GM19372 (cell line): ENCODE measurements around the gene S1PR3.

Source experiments
- ATAC-seq: cut with Tn5 transposase; IDR thresholded peaks from one replicate; pipeline ENCODE4 v1.9.1; 2021; ENCODE audit warnings: mild to moderate bottlenecking, low read depth, moderate library complexity; ENCODE audit not compliant: unreplicated experiment

The S1PR3 gene

DNA sequence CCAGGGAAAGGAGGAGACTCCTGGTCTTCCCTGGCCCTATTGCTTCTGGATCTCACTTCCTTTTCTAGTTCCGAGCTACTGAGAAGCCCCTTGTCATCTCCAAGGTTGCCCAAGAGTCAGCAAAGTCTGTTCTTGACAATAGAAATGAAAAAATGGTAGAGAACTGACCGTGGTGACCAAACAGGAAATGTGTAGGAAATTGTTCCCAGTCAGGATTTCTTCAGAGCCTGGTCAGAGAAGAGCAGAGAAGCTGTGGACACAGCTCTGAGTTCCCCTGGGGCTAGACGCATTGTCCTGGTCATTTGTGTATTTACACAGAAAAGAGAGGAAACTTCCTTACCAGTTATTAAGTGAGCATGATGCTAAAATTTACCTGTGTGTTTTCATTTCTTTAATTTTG is 35.6 kb downstream of the S1PR3 start:
- no peak for ATAC-seq

DNA sequence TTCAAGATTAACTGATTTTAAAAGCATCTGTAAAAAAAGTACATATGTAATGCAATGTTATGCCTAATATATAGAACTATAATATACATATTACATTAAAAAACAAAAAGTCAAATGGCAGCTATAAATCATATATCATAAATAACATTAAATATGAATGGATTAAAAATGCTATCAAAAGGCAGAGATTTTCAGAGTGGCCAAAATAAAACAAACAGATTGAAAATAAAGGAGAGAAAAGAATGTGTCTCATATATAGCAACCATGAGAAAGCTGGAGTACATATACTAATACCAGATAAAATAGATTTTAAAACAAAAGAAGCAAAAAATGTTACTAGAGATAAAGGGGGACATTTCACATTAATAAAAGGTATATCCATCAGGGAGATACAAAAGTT is 38.5 kb downstream of the S1PR3 start:
- ATAC-seq = no peak

DNA sequence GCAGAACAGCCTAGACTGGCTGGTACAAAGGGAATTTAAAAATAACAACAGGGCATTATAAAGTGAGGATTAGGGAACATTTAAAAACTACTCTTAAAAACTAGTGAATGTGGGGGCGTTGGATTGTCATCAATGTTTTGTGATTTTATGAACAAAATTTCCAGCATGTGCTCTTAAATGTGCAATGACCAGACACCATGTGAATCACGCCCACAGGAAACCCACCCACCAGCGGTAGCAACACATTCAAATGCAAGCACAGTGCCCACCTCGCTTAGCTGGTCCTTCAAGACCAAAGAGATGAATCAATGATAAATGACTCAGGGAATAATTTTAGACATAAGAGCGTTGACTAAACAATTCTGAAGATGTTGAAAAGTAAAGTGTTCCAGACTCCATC is 40.9 kb downstream of the S1PR3 start:
- ATAC-seq = no peak

DNA sequence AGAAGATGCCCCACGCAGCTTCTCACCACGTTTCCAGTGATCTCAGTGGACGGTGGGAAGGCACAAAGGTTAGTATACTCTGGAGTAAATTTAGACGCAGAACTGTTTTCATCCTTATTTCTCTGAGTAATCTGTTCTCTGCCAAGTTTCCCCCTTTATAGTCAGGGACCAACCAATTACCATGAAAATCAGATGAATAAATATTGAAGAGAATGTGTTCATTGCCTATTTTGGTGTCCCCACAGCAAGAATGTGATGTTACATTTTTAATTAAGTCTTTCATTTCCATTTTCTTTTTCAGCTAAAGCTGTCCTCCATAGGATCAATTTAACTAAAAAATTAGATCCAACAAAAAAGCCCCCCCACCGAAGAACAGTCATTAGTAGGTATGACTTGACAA is 41.4 kb downstream of the S1PR3 start:
- ATAC-seq = no peak

DNA sequence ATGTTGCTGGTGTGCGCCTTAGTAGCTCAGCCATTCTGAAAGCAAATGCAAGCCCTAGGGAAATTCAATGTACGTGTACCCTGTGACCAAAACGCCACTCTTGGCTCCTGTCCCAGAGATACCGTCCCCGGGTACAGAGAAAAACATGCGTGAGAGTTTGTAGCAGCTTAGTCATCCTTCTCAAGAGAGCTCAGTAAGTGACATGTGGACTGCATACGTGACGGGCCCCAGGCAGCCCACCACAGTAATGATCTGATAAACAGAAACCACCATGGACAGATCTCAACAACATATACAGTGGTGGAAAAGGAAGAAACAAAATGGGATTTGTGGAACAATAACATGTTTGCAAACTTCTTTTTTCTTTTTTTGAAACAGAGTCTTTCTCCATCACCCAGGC is 45.1 kb downstream of the S1PR3 start:
- ATAC-seq = no peak

DNA sequence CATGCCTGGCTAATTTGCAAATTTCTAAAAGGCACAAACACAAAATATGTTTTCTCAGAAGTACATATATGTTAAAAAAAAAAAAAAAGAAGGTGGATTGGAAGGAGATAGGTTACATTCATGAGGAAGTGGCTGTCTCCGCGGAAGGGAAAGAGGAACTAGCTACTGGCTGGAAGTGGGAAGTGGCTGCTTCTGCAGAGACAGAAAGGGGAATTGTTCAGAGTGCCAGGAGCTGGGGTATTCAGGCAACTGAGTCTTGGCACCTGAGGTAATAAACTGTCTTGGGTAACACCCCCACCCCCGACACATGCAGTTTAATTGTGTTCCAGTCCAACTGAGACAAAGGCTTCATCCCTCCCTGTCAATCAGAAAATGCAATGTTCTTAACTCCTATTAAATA is 45.6 kb downstream of the S1PR3 start:
- ATAC-seq = no peak

DNA sequence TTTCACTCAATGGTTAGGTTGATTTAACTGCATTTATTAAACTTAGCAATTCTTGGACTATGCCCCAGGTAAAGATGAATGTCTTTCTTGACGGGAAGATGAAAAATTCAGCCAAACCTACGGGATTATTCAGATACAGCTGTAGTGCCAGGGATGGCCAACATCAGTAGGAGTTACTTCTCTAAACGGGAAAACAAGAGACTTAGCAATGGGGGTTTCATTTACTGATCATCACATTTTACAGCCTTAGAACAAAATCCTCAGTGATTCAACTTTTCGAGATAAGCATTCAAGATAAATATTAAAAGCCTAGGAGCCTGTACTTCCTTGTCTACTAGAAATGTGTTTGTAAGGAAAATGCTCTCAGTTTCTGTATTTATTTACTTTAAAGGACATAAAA is 46.1 kb downstream of the S1PR3 start:
- ATAC-seq = no peak

GRCh38 chr9:89037891-89038290 is 46.6 kb downstream of the S1PR3 start:
- no peak for ATAC-seq

DNA sequence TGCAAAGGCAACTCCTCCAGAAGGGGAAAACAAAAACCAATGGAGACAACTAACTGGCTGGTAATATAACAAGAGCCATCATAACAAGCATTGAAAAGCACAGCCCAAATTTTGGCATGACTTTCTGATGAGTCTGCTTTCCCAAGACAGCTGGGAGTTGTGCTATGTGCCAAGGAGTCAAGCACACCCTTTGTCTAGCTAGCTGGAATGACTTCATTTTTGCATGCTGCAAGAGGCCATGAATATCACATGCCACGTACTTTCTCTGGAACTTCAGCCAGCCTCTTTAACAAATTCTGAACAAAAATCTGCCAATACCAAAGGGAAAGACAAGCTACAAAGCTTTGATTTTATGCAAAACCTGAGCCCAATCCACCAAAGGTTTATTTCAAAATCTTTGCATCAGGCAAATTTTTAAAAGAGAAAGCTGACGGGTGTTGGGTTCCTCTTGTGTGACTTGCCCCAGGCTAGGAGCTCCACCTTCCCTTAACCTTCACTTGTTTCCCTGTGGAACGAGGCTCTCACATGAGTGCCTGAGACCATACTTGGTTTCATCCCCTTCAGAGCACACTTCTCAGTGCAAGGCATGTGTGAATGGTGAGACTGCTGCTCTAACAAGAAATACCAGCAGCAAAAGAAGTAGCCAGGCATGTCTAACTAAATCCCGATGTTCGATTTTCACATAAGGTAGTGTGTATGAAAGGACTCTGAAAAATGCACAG is 47.3 kb downstream of the S1PR3 start:
- ATAC-seq = no peak

DNA sequence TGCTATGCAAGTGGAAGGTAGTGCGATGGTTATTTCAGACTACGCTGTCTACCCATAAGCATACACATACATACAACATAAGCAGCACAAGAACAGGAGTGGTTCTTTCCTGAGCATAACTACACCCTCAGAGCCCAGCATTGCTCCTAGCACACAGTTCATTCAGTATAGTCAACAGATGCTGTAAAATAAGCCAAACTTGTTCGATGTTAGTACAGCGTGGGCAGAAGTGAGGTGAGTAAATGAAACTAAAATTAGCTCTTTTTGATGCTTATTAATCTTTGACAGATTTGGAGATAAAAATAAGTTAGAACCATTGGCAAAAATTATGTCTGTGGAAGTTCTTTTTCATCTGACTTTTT is 47.8 kb downstream of the S1PR3 start:
- ATAC-seq = no peak

DNA sequence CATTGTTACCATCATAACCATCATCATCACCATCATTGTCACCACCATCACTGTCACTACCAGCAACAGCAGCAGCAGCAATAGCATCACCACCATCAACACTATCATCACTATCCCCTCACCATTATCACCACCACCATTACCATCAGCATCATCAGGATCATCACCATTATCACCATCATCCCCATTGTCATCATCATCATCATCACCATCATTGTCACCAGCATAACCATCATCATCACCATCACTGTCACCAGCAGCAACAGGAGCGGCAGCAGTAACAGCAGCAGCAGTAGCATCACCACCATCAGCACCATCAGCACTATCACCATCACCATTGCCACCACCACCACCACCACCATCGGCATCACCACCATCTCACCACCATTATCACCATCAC is 48.4 kb downstream of the S1PR3 start:
- no peak for ATAC-seq

DNA sequence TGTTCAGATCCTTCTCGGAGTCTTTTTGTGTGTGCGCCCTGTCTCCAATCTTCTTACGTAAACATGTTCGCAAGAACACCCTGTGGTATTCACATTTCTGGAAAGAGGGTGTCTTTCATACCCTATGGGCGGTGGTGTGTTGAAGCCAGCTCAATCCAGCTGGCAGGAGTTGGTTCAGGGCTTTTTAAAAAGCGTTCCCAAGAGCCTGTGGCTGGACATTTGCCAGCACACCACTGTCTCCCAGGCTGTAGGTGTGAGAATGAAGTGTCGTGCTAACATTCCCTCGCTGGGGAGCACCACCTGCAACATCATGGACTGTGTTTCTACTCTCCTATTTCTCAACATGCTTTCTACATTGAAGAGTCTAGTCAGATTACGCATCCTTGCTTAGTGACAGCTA is 51.7 kb downstream of the S1PR3 start:
- no peak for ATAC-seq

GRCh38 chr9:89044104-89044503 is 52.8 kb downstream of the S1PR3 start:
- ATAC-seq = no peak

DNA sequence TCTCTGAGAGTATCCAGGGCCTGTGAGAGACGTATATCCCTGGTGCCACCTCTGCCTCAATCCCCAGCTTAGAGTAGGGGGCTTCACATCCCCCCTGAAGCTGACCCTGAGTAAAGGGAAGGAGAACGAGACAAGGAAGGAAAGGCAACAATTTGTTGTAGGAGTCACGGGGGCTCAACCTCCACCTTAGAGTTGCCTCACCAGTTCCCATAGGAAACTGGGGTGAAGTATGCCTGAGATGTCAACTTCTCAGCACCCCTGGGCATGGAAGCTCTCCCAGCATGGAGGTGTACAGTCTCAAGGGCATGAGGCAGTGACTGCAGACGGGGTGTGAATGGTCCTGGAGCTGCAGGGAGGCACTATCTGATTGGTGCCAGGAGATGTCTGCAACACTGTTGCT is 53.6 kb downstream of the S1PR3 start:
- no peak for ATAC-seq

DNA sequence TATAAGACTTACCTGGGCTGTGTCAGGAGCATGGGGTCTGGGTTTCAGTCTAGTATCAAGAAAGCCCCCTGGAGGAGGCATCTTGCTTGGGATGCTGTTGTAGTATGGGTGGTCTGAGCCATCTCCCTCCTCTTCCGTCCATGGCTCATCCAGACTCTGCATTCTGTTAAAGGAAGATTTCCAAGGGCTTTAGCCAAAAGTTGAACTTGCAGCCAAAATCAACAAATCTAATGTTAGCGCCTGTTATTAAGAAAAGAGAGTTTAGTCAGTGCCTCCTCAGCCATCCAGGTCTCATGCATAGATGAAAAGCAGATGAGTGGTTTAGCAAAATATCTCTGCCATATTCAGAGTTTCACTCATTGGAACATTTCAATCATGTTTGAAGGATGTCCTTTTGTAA is 55.6 kb downstream of the S1PR3 start:
- no peak for ATAC-seq

DNA sequence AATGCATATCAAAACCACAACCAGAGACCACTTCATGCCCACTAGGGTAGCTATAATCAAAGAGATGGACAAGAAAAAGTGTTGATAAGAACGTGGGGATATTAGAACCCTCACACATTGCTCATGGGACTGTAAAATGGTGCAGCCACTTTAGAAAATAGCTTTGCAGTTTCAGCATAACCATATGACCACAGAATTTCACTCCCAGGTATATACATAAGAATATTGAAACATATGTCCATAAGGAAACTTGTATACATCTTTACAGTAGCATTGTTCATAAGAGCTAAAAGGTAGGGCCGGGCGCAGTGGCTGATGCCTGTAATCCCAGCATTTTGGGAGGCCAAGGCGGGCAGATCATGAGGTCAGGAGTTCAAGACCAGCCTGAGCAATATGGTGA is 56.4 kb downstream of the S1PR3 start:
- no peak for ATAC-seq

DNA sequence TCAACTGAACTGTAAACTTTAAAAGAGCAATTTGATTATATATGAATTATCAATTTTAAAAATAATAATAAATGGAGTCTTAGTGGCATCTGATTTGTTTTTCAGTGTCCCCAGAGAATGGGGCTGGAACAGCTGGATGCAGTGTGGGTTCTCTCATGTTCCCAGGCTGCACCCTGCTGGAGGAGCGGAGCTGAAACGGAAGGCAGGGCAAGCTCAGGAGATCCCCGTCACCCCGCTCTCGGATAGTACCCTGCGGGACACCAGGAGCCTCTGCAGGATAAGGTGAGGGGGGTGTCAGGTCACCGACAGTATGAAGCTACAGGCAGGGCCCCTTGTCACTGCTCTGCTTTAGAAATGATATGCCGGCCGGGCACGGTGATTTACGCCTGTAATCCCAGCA is 57.3 kb downstream of the S1PR3 start:
- no peak for ATAC-seq

- no peak for ATAC-seq
These were observed 58.4 kb downstream of the S1PR3 start for GRCh38 chr9:89049646-89050045.

- no peak for ATAC-seq
These were observed 60.3 kb downstream of the S1PR3 start for GRCh38 chr9:89051421-89052025.

DNA sequence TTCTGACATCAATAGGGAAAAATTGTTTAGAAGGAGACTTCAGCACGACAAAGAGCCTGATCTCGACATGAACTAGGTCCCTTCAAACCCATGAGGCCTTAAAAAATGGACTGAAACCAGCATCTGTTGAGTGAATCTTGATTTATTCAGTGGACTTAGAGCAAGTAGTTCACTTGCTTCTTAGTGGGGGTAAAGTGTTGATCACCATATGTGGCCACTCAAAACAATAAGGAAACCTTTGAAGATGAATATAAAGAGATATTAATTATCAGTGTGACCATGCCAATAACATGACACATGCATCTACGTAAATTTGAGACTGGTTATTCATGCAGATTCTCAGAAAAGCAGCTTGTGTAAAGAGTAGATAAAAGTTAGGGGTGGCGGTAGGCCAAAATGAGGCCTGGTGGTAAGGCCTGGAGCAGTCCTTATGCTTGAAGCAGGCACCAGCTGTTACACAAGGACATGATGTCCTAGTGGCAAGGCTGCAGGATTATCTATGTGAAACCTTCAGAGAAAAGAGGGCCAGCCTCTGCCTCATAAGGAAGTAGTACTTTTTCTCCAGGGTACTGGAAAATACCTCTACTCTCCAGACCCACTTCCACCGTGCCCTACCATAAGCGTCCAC is 61.3 kb downstream of the S1PR3 start:
- ATAC-seq = no peak

DNA sequence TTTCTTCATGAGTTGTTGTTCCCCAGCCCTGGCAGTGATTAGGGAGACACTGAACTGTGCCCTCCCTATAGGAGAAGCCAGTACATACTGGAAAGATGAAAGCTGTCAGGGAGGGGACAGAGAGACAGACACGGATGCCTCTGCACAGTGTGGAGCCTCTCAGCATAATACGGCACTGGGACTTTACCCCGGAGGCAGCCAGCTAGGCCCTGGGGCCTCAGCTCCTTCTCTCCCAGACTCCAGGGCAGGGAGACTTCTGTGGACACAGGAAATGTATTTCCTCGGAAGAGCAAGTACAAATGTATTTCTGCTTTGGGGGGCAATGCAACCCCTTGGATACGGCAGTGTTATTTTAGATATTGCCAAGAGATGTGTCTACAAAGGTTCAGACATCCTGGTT is 62.0 kb downstream of the S1PR3 start:
- ATAC-seq = no peak
